GM21390 (cell line): ENCODE measurements around the gene KRTAP5-5.
"Not testable (repeated sequence)": the region's sequence is repeated elsewhere in the genome, so short reads cannot be mapped to it uniquely, and the experiment has no call there.

Experiments
- ATAC-seq: cut with Tn5 transposase; IDR thresholded peaks from one replicate; pipeline ENCODE4 v1.9.1; 2021; ENCODE audit not compliant: unreplicated experiment

Gene KRTAP5-5

DNA sequence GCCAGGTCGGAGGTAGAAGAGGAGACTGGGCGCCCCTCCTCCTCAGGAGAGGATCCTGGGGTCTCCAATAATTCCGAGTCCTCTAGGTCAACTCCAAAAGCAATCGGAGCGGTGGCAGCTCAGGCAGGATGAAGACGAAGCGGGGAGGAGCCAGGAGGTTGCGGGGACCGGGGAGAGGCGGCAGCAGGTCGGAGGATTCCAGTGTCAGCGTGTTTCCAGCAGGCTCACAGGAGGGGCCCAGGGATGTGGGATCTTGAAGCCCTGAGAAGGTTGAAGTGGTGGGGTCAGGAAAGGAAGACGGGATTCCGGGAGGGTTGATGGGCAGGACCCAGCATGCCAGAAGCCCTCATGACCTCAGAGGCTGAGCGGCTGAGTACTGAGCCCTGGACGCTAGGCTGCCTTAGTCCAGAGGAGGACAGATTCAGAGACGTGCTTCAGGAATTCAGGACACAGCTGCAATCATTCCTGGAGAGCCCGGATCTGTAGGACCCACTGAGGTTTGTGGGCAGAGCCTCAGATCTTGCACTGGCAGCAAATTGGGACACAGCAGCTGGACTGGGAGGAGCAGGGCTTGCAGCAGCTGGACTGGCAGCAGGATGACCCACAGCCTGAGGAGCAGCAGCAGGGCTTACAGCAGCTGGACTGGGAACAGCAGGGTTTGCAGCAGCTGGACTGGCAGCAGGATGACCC is 22.3 kb upstream of the KRTAP5-5 start:
- not testable (repeated sequence) for ATAC-seq

DNA sequence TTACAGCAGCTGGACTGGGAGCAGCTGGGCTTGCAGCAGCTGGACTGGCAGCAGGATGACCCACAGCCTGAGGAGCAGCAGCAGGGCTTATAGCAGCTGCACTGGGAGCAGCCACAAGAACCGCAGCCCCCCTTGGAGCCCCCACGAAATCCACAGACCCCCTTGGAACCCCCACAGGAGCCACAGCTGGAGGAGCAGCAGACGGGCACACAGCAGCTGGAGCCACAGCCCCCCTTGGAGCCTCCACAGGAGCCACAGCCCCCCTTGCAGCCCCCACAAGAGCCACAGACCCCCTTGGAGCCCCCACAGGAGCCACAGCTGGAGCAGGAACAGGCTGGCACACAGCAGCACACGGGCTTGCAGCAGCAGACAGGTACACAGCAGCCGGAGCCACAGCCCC is 21.7 kb upstream of the KRTAP5-5 start:
- not testable (repeated sequence) for ATAC-seq

DNA sequence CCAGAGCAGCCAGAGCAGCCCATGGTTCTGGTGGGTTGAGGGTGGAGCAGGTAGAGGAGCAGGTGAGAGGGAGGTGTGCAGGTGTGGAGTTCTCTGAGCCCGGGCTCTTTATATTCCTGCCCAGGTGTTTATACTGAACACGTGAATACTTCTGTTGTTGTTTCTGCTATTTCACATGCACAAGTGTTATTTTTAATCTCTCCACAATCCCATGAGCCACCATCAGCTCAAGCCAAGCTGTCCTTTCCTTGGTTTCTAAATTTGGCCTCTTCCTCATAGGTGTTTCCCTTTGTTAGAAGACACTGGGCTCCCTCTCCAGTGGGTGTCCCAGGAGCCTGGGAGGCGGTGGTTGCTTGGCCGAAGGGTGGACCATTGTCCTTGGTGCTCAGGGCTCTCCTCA is 21.2 kb upstream of the KRTAP5-5 start, which contains the start of gene KRTAP5-3:
Gene KRTAP5-3, minus strand, starts transcription at position 101 of the 400 bp plus-strand sequence. Its CDS starts 78 bp downstream, at position 23.
- ATAC-seq = no peak

DNA sequence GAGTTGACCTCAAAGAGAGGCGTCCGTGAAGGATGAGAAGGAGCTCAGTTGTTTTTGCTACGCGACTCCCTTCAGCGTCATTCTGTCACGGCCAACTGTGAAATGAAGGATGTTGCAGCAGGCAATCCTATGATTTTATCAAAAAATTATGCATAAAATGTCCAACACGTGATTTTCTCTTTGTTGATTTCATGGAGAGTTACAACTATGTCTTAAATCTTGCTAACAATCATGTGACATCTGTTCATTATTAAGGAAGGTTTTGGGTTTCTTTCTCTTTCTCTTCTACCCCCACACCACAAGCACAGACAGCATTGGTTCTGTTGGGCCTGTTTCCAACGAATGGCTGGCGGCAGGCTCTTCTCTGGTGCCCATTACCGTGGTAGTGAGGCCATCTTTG is 11.3 kb upstream of the KRTAP5-5 start:
- no peak for ATAC-seq

DNA sequence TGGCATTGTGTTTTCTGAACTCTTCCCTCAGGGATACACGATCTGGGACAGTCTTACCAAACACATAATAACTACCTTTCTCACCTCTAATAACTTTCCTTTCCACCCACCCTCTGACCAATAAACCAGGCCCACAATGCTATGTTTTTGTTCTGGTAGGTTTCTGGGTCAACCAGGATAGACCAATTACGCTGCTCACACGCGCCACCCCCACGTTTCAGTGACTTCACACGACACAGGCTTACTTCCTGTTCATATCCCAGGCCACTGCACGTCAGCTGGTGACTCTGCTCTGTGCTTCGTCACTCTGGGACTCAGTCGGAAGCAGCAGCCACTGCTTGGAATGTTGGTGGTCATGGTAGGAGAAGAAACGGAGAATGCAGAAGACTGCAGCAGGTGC is 10.1 kb upstream of the KRTAP5-5 start:
- no peak for ATAC-seq

DNA sequence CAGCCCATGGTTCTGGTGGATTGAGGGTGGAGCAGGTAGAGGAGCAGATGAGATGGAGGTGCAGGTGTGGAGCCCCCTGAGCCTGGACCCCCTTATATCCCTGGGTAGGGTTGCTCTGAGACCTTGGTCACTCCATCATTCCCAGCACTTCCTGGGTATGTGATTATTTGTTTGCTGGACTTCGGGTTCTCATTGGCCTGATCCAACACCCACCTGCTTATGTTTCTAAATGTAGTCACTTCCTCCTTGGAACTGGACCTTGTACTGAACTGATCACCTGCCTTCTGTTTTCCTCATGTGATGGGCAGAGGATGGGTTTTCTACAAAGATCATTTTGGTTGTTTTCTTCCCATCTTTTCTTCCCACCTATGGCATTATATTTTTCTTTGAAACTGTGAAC is 7.5 kb upstream of the KRTAP5-5 start, which contains the start of gene KRTAP5-4:
Gene KRTAP5-4, minus strand, starts transcription at position 53 of the 400 bp plus-strand sequence. Its CDS starts 45 bp downstream, at position 8.
- ATAC-seq = no peak

DNA sequence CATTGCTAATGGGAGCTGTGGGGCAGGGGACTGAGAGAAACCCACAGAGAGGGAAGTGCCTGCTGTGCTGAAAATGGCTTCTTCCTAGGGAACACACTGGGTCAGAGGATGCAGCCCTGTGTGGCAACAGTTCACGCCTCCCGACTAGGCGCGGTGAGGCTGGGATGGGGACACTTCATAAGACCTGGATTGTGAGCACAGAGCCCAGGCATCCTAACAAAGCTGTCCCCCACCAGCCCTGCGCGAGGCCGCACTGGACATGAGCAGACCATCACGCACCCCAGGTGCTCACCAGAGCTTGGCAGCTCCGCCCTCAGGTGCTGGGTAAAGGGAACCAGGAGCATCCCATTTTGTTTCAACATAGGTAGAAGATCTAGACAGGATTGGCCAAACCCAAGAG is 5.9 kb upstream of the KRTAP5-5 start:
- ATAC-seq = no peak

DNA sequence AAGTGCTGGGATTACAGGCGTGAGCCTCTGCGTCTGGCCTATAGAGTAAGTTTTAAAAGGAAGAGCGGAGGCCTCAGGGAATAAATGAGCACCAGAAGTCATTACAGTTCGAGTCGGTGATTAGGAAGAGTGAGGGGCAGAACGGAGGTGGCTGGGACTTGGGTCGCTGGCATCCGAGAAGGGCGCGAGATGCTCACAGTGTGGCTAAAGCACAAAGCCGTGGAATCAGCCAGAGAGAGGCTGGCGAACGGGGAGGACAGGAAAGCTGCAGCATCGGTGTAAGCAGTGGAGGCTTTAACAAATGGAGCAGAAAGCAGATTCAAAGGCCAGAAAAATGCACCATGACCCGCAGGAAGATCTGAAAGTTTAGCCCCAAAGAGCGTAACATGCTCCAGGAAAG is 5.0 kb upstream of the KRTAP5-5 start:
- ATAC-seq = no peak

DNA sequence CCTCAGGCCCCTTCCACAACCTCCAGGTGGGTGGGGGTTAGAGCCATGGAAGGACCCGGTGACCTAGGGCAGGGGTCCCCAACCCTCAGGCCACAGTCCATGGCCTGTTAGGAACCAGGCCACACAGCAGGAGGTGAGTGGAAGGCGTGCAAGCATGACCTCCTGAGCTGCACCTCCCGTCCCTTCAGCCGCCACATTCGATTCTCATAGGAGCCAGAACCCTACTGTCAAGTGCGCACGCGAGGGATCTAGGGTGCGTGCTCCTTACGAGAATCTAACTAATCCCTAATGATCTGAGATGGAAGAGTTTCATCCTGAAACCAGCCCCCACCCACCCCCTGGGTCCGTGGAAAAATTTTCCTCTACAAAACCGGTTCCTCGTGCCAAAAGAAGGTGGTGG is 4.0 kb upstream of the KRTAP5-5 start:
- no peak for ATAC-seq

DNA sequence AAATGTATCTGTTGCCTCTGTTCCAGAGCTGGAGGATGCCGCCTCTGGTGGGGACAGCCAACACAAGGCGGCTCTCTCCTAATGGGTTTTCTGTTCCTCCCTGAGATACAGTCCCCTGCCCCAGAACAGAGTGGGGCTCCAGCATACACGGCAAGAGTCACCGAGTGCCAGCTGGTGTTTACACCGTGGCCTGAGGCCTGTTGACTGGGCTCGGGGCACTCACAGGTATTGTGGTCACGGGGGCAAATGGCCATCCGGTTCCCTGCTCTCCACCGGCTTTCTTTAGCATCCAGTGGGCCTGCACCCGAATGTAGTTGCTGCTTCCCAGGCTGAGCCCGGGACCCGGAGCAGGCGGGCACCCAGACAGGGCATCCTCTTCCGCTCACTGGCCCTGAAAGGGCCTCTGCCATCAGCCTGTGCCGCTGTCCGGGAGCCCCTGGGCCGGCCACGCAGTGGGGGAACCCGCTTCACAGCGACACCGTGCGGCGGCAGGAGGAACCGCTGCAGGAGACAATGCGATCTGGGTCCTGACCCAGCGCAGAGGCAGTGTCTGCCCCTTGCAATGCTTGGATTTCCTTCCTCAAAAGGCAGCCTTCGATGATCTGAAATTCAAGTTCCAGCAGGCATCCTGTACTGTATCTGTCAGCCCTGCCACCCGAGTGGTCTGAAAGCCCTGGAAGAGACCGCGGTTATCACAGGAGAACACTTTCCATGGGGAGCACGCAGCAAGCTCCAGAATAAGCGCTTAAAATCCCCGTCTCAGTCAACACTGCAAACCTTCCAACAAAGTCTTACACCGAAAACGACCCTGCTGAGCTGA is 859 bp upstream of the KRTAP5-5 start:
- no peak for ATAC-seq

DNA sequence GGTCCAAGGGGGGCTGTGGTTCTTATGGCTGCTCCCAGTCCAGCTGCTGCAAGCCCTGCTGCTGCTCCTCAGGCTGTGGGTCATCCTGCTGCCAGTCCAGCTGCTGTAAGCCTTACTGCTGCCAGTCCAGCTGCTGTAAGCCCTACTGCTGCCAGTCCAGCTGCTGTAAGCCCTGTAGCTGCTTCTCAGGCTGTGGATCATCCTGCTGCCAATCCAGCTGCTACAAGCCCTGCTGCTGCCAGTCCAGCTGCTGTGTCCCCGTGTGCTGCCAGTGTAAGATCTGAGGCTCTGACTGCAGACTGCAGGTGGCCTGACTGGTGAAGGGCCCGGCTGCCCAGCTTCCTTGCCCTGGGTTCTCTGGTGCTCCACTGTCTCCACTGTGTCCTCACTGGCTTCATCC is 696 bp downstream of the KRTAP5-5 start:
- ATAC-seq = no peak

DNA sequence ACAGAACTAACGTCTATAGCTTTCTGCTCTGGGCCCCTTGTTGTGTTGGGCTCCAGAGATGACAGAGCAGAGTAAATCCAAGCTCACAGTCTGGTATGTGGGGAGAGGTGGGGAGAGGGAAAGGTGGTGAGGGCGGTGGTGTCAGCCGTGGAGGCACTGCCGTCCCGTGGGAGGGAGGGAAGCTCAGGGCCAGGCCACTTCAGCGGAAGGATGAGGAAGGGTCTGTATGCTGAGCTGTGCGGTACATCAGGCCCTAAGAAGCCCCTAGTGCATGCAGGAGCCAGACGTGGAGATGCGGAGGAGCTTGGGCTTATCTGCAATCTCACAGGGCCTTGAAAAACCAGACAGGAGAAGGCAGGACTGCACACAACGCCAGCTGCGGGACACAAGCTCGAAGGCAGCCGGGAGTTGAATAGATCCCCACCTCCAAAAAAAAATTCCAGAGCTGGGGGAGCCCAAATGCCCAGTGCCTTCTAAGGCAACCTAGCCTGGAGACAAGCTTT is 1.5 kb downstream of the KRTAP5-5 start:
- ATAC-seq = no peak

DNA sequence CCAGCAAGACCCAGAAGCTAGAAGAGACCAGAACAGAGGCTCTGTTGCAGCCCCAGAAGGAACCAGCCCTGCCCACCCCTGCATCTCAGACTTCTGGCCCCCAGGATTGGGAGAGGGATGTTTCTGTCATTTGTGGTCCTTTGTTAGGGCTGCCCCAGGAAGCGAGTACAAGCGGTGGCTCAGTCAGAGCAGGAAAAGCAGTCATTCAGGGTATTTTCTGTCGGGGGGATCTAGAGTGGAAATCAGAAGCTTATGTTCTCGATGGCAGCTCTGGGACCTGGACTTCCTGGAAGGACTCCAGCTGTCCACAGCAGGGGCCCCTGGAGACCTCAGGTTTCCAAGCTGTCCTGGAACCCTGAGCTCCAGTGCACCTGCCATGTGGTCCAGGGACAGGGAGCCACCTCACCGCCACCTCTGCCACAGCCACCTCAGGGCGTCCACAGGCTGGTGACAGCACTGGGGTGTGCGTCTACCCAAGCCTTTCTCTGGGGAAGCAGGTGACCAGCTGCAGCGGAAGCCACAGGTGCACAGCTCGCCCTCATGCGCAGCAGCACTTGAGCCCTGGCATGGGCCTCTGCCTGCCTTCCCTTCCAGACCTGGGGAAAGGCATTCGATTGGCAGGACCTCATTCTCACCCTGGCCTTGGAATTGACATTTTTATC is 2.6 kb downstream of the KRTAP5-5 start:
- ATAC-seq = no peak

DNA sequence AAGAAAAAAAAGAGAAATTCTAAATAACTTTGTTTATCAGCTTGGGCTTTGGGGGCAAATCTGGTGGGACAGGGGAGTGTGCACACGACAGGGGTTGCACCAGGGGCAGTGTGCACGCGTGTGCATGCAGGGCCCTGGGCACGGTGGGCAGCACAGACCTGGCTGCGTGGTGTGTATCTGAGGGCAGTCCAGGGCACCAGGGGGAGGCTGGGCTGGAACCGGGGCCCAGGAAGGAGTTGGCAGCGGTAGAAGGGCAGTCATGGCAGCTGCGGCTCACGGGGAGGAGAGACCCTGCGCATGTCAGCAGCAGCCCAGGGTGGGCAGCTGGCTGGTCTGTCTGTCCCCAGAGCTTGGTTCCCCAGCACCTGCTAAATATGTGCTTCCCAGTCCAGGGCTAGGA is 4.3 kb downstream of the KRTAP5-5 start:
- ATAC-seq = no peak

DNA sequence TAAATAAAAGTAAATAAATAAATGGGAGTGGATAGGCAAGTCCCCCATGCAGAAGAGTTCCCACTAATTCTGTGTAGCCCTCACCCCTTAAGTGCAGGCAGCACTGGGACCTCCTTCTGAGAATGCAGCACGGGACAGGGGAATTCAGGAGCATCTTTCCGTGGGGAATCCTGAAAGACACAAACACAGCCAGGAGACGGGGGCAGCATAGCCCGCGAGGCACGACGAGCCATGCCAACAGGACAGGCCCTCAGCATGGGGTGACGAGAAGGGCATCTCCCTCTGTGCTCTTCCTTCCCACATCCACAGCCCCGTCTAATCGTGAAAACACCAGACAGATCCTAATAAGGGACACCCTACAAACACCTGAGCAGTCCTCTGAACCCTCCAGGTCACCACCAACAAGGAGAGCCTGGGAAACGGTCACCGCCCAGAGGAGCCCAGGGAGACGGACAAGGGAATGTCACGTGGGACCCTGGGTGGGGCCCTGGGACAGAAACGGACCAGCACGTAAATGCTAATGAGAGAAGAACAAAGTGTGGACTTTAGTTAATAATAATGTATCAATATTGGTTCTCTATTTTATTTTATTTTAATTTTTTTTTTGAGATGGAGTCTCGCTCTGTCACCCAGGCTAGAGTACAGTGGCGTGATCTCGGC is 6.8 kb downstream of the KRTAP5-5 start:
- ATAC-seq = no peak

DNA sequence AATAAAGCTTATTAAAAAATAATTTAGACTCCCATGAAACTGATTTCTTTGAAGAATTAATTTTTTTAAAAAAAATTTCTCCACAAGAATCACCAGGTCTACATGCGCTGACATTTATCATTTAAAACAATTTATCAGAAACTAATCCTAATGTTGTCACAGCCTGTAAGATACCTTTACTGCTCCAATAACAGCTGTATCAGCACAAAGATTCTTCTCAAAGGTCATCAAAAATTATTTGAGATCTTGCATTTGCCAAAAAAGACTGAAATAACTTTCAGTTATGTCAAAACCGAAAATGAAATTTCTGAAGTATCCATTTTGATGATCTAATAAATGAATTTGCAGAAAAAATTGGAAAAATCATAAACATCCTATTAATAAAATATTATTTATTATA is 8.1 kb downstream of the KRTAP5-5 start:
- no peak for ATAC-seq

DNA sequence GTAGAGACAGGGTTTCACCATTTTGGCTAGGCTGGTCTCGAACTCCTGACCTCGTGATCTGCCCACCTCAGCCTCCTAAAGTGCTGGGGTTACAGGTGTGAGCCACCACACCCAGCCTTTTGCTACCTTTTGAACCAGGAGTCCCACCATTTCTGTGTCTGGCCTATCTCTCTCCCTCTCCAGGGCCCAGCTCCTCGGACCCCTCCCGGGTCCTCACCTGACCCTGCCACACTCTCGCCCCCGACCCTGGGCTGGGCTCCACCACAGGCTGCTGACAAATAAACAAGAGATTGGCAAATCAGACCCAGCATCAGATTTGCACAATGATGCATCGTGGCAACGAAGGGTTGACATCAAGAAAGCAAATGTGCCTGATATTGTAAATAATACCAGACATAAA is 8.8 kb downstream of the KRTAP5-5 start:
- no peak for ATAC-seq

DNA sequence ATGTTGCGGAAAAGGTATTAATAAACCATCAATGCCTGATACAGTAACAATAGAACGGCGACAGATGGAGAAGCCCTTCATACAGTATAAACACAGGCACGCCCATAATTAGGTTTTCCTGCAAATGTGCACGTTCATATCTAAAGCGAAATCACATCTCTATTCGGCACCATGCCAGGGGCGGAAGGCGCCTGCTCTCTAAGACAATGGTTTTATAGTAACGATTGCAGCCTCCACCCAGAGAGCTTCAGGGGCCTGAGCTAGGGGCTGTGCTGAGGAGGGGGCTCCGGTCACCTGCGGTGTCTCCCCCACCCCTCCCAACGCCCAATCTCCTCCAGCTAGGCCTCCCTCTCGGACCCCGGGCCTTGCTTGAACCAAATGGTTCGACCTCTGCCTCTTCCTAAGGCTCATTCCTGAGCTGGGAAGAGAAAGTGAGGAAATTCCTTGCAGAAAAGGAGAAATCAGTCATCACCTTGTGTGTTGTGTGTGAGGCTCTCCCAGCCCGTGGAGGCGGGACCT is 9.6 kb downstream of the KRTAP5-5 start:
- ATAC-seq = no peak

DNA sequence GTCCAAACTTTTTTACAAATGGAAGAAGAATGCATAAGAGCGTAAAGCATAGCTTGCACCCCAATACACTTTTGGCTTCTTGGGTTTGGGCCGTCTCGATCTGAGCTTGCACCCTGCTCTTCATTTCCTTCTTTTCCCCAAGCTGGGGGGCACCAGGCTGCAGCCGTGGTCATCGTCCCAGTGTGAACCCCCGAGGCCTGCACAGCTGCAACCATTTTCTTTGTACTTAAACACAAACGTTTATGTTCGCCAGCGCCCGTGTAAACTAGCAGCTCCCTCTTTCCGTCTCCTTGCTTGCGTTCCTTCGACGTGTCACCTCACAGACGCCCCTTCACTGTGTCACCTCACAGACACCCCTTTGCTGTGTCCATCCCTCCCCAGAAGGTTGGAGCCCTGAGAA is 10.1 kb downstream of the KRTAP5-5 start:
- no peak for ATAC-seq

DNA sequence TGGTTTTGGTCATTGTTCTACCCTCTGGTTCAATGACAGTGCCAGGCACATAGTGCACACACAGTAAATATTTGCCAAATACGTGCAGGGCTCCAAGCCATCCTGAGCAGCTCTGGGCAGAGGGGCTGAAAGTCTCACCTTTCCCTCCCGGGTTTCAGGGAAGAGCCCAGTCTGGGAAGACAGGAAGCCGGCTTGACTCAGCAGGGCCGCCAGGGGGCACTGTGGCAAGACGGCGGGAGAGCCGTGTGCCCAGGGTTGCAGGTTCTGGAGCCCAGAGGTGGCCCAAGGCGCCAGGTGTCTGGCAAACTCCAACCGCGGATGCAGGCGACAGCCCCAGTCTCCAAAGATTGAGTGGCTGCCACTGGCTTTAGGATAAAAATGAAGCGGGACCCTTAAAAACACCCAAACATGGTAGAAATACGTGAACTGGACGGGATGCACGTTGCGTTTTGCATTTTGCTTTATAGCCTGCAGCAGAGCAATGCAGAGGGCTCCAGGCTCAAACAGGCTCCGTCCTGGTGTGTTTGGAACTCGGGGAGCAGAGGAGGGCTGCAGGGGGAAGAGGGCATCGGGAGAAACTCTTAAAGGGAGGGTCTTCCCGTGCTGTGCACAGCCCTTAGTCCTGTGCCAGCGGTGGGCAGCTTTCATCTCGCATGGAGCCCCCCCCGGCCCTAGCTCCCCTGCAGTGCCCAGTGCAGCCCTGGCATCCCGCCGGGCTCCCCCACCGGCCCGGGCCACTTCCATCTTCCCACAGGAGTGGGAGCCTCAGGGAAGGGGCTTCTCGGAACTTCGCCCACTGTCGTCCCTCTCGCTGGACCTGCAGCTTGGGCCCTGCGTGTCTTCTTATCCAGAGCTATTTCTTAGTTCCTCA is 10.7 kb downstream of the KRTAP5-5 start:
- ATAC-seq = no peak
